OCI-LY1 (cell line): ENCODE data around the gene XYLT1.

ENCODE experiments used
- EZH2 ChIP-seq: fragments of 200-600 bp; sonication (generic), shearing (Covaris generic); IDR thresholded peaks from 2 replicates; pipeline ENCODE4 v1.8.0; 2017; ENCODE audit warnings: borderline replicate concordance, mixed run types, mild to moderate bottlenecking, antibody characterized with exemption, low read length, moderate library complexity, mixed read lengths
- TF ChIP-seq, protein P1 (sequence below): fragments of 200-600 bp; sonication (generic), shearing (Covaris generic); IDR thresholded peaks from 2 replicates; pipeline ENCODE4 v1.5.1; 2017; ENCODE audit warnings: mild to moderate bottlenecking, antibody characterized with exemption, low read length, moderate library complexity, mixed read lengths

DNA sequence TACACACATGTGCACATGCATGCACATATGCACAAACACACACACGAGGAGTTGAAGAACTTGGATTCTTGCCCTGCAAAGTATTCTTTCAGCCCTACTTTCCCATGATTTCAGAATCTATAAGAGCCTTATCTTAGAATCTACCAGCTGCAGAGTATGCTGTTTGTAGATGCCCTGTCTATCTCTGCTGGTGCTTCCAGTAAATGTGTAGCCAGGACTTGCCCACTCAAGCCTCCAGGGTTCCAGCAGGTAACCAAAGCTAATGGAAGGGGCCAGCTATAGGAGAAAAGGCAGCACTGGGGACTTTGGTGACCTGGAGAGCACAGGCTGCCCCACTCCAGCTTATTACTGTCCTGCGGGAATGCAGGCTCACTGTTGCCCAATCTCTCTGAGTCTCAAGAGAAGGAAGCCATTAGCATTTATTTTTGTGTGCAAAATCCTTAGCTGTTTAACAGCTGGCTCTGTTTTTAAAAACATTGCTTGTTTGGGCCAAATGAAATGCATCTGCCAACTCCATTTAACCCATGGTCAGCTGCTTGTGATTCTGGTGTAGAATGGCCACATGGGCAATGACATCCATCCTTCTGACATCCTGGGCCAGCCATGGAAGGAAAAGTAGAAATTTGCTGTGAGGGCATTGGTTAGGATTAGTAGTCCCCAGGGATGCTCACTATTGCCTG is 28.6 kb upstream of the XYLT1 start:
- TF ChIP-seq, protein P1, sequence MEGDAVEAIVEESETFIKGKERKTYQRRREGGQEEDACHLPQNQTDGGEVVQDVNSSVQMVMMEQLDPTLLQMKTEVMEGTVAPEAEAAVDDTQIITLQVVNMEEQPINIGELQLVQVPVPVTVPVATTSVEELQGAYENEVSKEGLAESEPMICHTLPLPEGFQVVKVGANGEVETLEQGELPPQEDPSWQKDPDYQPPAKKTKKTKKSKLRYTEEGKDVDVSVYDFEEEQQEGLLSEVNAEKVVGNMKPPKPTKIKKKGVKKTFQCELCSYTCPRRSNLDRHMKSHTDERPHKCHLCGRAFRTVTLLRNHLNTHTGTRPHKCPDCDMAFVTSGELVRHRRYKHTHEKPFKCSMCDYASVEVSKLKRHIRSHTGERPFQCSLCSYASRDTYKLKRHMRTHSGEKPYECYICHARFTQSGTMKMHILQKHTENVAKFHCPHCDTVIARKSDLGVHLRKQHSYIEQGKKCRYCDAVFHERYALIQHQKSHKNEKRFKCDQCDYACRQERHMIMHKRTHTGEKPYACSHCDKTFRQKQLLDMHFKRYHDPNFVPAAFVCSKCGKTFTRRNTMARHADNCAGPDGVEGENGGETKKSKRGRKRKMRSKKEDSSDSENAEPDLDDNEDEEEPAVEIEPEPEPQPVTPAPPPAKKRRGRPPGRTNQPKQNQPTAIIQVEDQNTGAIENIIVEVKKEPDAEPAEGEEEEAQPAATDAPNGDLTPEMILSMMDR, result no peak
- no peak for TF ChIP-seq EZH2
